ENCODE measurements around the gene IGFL4. TPM values are rescaled to one million over a fixed set of nuclear protein-coding genes. Genes with fewer than 3 reads are reported as not detected.

IGFL4 gene
- total RNA-seq, 1 donor from 2014 or later, result not detected

- peaks cover 7% of the 10 kb centered on the region for H3K4me1 Mint-ChIP-seq (ENCODE audit: low read depth)
- H3K9me3 Mint-ChIP-seq, result no peaks in the 10 kb centered on the region
- peaks cover 7% of the 10 kb centered on the region for H3K36me3 Mint-ChIP-seq (ENCODE audit: low read depth)
- no peak overlapping the region for H3K27ac Mint-ChIP-seq
- H3K4me3 Mint-ChIP-seq (ENCODE audit: low read depth), result no peak overlapping the region
- H3K27me3 Mint-ChIP-seq (ENCODE audit: low read depth), result peaks cover 9% of the 10 kb centered on the region
- DNase-seq (ENCODE audit: low spot score), result no peak
- intact Hi-C loops (cut with micrococcal nuclease), result no loop called here
Measured at GRCh38 chr19:45994456-45994997, 46.3 kb downstream of the IGFL4 start.

GRCh38 chr19:45990113-45990728 is 50.6 kb downstream of the IGFL4 start:
- Mint-ChIP-seq H3K4me1 (ENCODE audit: low read depth) (no peaks in the 10 kb centered on the region), H3K9me3 (no peaks in the 10 kb centered on the region), H3K36me3 (ENCODE audit: low read depth) (no peaks in the 10 kb centered on the region), H3K4me3 (ENCODE audit: low read depth) (no peak overlapping the region), H3K27ac (no peak overlapping the region), H3K27me3 (ENCODE audit: low read depth) (peaks cover 15% of the 10 kb centered on the region)
- DNase-seq (ENCODE audit: low spot score), result no peak
- intact Hi-C loops (cut with micrococcal nuclease), result no loop called here

Other genes with a start within 250 kb of the IGFL4 start
- 44.7 and 45.6 TPM in 2 replicates for gene DMWD, start 248.2 kb downstream of the IGFL4 start, total RNA-seq
- gene RSPH6A, start 225.7 kb downstream of the IGFL4 start, total RNA-seq, result 0.16 and 0.23 TPM in 2 replicates
- 121 and 131 TPM in 2 replicates for gene SYMPK, start 177.9 kb downstream of the IGFL4 start, total RNA-seq
- 0.37 and 0.60 TPM in 2 replicates for gene FOXA3, start 176.7 kb downstream of the IGFL4 start, total RNA-seq
- gene IRF2BP1, start 154.9 kb downstream of the IGFL4 start, total RNA-seq, result 15.7 and 17.1 TPM in 2 replicates
- gene MYPOP, start 138.4 kb downstream of the IGFL4 start, total RNA-seq, result 7.3 and 8.6 TPM in 2 replicates
- not detected in 2 replicates for gene NANOS2, start 126.2 kb downstream of the IGFL4 start, total RNA-seq
- gene NOVA2, start 67.1 kb downstream of the IGFL4 start, total RNA-seq, result 0.14 TPM in 1 of 2 replicates, not detected in the other
- gene CCDC61, start 45.5 kb downstream of the IGFL4 start, total RNA-seq, result 25.3 and 31.2 TPM in 2 replicates
- gene PGLYRP1, start 17.9 kb downstream of the IGFL4 start, total RNA-seq, result not detected in 2 replicates
- not detected in 2 replicates for gene IGFL3, start 83.7 kb upstream of the IGFL4 start, total RNA-seq
- gene IGFL2, start 107.2 kb upstream of the IGFL4 start, total RNA-seq, result 0.46 TPM in 1 of 2 replicates, not detected in the other
- not detected in 2 replicates for gene IGFL1, start 188.7 kb upstream of the IGFL4 start, total RNA-seq